KMS-11 (cell line): ENCODE results near the gene LTBP2.

Experiments
- H2AFZ ChIP-seq: fragments of 200-600 bp; sonication (generic); 2 replicates; pipeline ENCODE4 v1.6.1; 2016; ENCODE audit warnings: antibody characterized with exemption, mixed run types, low read depth
- H3K27ac ChIP-seq: fragments of 200-600 bp; sonication (generic); 2 replicates; pipeline ENCODE4 v1.6.1; 2016; ENCODE audit warnings: mild to moderate bottlenecking, mixed run types
- H3K27me3 ChIP-seq: fragments of 200-600 bp; sonication (generic); 2 replicates; pipeline ENCODE4 v1.6.1; 2017; ENCODE audit warnings: mild to moderate bottlenecking, low read depth, mixed run types, moderate library complexity; ENCODE audit not compliant: insufficient read depth
- H3K36me3 ChIP-seq: fragments of 200-600 bp; sonication (generic); 2 replicates; pipeline ENCODE4 v1.6.1; 2017; ENCODE audit warnings: mild to moderate bottlenecking, mixed run types; ENCODE audit not compliant: insufficient read depth
- H3K4me1 ChIP-seq: fragments of 200-600 bp; sonication (generic); 2 replicates; pipeline ENCODE4 v1.6.1; 2016; ENCODE audit warnings: mild to moderate bottlenecking, low read depth, mixed run types; ENCODE audit not compliant: poor library complexity, severe bottlenecking
- H3K4me2 ChIP-seq: fragments of 200-600 bp; sonication (generic); 2 replicates; pipeline ENCODE4 v1.7.0; 2016; ENCODE audit warnings: mild to moderate bottlenecking, mixed run types
- H3K4me3 ChIP-seq: fragments of 200-600 bp; sonication (generic); IDR thresholded peaks from 2 replicates; pipeline ENCODE4 v1.6.1; 2017; ENCODE audit warnings: low read depth, low read length, mixed read lengths; ENCODE audit not compliant: insufficient read depth
- H3K79me2 ChIP-seq: fragments of 200-600 bp; sonication (generic); 2 replicates; pipeline ENCODE4 v1.6.1; 2016; ENCODE audit warnings: low read depth, mixed run types; ENCODE audit not compliant: insufficient read depth
- H3K9ac ChIP-seq: fragments of 200-600 bp; sonication (generic); 2 replicates; pipeline ENCODE4 v1.6.1; 2016; ENCODE audit warnings: mild to moderate bottlenecking, mixed run types
- H4K20me1 ChIP-seq: fragments of 200-600 bp; sonication (generic); 2 replicates; pipeline ENCODE4 v1.6.1; 2016; ENCODE audit warnings: mild to moderate bottlenecking, mixed run types; ENCODE audit not compliant: insufficient read depth
- TF ChIP-seq, protein P1 (sequence below): fragments of 200-600 bp; sonication (generic); conservative IDR thresholded peaks from 2 replicates; pipeline ENCODE4 v1.6.1; 2017; ENCODE audit warnings: low read depth, mild to moderate bottlenecking, antibody characterized with exemption, low read length, moderate library complexity, mixed read lengths

Gene LTBP2

DNA sequence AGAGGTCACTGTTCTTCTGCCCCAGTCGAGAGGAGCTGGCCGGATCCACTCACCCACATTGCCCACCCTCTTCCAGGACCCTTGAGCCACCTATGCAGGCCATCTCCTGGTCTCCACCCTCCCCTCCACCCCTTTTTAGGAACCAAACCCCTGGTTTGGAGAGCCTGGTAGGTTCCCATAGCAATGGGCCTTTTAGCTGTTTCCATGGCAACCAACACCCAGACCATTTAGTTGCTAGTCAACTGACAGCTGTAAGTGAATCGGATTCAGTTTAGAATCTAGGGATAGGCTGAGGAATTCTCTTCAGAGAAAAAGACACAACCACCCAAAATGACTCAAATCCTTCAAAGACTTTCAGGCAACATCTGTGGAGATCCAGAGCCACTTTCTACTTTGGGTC lies 135.4 kb downstream of the LTBP2 start:
- H3K4me2 ChIP-seq = no peak overlapping the region
- H3K79me2 ChIP-seq = no peaks in the 10 kb centered on the region
- H3K9ac ChIP-seq = no peak overlapping the region
- H3K4me1 ChIP-seq = no peaks in the 10 kb centered on the region
- TF ChIP-seq, protein P1, sequence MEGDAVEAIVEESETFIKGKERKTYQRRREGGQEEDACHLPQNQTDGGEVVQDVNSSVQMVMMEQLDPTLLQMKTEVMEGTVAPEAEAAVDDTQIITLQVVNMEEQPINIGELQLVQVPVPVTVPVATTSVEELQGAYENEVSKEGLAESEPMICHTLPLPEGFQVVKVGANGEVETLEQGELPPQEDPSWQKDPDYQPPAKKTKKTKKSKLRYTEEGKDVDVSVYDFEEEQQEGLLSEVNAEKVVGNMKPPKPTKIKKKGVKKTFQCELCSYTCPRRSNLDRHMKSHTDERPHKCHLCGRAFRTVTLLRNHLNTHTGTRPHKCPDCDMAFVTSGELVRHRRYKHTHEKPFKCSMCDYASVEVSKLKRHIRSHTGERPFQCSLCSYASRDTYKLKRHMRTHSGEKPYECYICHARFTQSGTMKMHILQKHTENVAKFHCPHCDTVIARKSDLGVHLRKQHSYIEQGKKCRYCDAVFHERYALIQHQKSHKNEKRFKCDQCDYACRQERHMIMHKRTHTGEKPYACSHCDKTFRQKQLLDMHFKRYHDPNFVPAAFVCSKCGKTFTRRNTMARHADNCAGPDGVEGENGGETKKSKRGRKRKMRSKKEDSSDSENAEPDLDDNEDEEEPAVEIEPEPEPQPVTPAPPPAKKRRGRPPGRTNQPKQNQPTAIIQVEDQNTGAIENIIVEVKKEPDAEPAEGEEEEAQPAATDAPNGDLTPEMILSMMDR = no peak
- H3K4me3 ChIP-seq = no peak overlapping the region
- no peaks in the 10 kb centered on the region for H3K36me3 ChIP-seq
- no peaks in the 10 kb centered on the region for H4K20me1 ChIP-seq
- no peak overlapping the region for H2AFZ ChIP-seq
- no peaks in the 10 kb centered on the region for H3K27me3 ChIP-seq
- H3K27ac ChIP-seq = no peak overlapping the region

DNA sequence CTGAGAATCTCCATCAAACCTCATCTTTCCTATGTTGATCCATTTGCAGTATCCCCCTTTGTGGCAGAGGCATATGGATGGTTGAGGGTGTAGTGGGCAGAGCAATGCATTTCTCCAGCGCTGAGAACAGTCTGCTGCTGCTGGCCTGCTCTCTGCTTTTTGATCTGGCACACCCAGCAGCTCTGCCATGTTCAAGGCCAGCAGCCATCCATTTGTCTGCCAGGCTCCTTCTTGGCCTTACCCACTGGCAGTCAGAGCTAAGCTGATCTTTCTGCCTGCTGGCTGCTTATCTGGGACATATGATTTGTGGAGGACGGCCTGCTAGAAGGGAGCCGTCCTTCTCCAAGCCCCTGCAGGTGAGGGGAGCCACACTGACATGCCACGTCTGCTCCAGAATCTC lies 135.9 kb downstream of the LTBP2 start:
- TF ChIP-seq, protein P1 = no peak
- H3K36me3 ChIP-seq = no peaks in the 10 kb centered on the region
- no peaks in the 10 kb centered on the region for H3K79me2 ChIP-seq
- no peak overlapping the region for H3K4me3 ChIP-seq
- no peaks in the 10 kb centered on the region for H3K27me3 ChIP-seq
- no peak overlapping the region for H2AFZ ChIP-seq
- no peak overlapping the region for H3K27ac ChIP-seq
- no peak overlapping the region for H3K9ac ChIP-seq
- H3K4me2 ChIP-seq = no peak overlapping the region
- H4K20me1 ChIP-seq = no peaks in the 10 kb centered on the region
- no peaks in the 10 kb centered on the region for H3K4me1 ChIP-seq

DNA sequence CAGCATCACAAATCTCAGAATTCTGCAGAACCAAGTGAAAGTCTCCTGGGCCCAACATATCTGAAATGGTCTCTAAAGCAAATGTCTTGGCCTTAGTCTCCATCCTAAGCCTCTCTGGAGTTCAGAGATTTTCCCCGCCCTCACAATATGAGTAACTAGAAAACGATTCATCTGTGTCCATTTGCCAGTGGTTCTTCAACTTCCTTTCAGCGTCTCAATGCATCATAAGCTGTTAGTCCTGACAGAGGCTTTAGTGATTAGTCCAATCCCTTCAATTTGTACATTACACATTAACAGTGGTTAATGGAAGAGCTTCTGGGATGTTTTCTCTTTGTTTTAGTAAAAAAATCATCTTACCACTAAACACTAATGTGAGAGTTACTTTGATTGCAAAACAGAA lies 136.4 kb downstream of the LTBP2 start:
- TF ChIP-seq, protein P1 = no peak
- H3K4me2 ChIP-seq = no peak overlapping the region
- no peak overlapping the region for H3K4me3 ChIP-seq
- no peaks in the 10 kb centered on the region for H3K4me1 ChIP-seq
- H2AFZ ChIP-seq = no peak overlapping the region
- no peak overlapping the region for H3K9ac ChIP-seq
- H4K20me1 ChIP-seq = no peaks in the 10 kb centered on the region
- no peaks in the 10 kb centered on the region for H3K27me3 ChIP-seq
- H3K36me3 ChIP-seq = no peaks in the 10 kb centered on the region
- no peak overlapping the region for H3K27ac ChIP-seq
- no peaks in the 10 kb centered on the region for H3K79me2 ChIP-seq

DNA sequence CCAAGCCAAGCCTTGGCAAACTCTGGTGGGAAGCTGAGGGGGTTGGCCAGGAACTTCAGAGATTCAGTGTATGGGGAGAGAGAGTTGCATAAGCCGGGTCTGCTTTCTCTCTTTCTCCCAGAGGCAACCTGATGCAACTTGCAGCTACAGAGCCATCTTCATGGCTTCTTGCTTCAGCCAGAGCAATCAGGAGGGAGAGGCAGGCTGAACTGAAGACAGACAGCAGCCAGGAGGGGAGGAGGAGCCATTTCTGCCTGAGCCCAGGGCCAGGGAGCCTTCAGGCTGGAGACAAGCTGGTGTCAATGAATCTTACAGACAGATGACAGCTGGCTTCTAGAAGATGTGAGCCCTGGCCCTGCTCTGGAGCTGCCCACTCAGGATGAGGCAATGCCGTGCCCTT lies 137.7 kb downstream of the LTBP2 start:
- H3K27me3 ChIP-seq = no peaks in the 10 kb centered on the region

More for the DNA sequence above, 137.7 kb downstream of the LTBP2 start:
- no peaks in the 10 kb centered on the region for H3K79me2 ChIP-seq
- no peak overlapping the region for H3K9ac ChIP-seq
- peaks cover 5% of the 10 kb centered on the region for H3K4me1 ChIP-seq
- H4K20me1 ChIP-seq = no peaks in the 10 kb centered on the region
- H3K4me3 ChIP-seq = no peak overlapping the region
- no peak overlapping the region for H3K4me2 ChIP-seq
- no peak overlapping the region for H2AFZ ChIP-seq
- TF ChIP-seq, protein P1 = no peak
- H3K36me3 ChIP-seq = no peaks in the 10 kb centered on the region
- no peak overlapping the region for H3K27ac ChIP-seq
